Natural killer cell (primary cell): ENCODE results near the gene OXCT1. TPM values are rescaled to one million over a fixed set of nuclear protein-coding genes. Genes with fewer than 3 reads are reported as not detected.
"Not testable (repeated sequence)": the region's sequence is repeated elsewhere in the genome, so short reads cannot be mapped to it uniquely, and the experiment has no call there.

Experiments used
- ATAC-seq, 3 donors: fragments of 150-1000 bp in 2 of 3; fragments of 200-7000 bp in 1 of 3; cut with Tn5 transposase; 1 replicate in 1 of 3; 2 replicates in 2 of 3; pipeline ENCODE4 v1.10.0; 2021; ENCODE audit warnings: mild to moderate bottlenecking in 2 of 3, moderate library complexity in 2 of 3
- DNase-seq, 2 donors: peaks; one replicate each; pipeline versions ENCODE4 v3.0.0 to v3.0.0-alpha.2; 2013 to 2021; ENCODE audit warnings: mixed read lengths in 1 of 2
- H3K27ac ChIP-seq: one replicate; pipeline ENCODE4 v1.5.1; 2013; ENCODE audit warnings: mild to moderate bottlenecking, low read length
- H3K27me3 ChIP-seq: one replicate; pipeline ENCODE4 v1.6.1; 2013; ENCODE audit warnings: low read length; ENCODE audit not compliant: control insufficient read depth, insufficient read depth
- H3K36me3 ChIP-seq: one replicate; pipeline ENCODE4 v1.6.1; 2013; ENCODE audit warnings: low read length; ENCODE audit not compliant: control insufficient read depth, insufficient read depth
- H3K4me1 ChIP-seq: one replicate; pipeline ENCODE4 v1.6.1; 2013; ENCODE audit warnings: low read length; ENCODE audit not compliant: control insufficient read depth, insufficient read depth
- H3K4me3 ChIP-seq: one replicate; pipeline ENCODE4 v1.5.1; 2013; ENCODE audit warnings: low read length
- H3K9me3 ChIP-seq: one replicate; pipeline ENCODE4 v1.6.1; 2013; ENCODE audit warnings: low read length; ENCODE audit not compliant: control insufficient read depth, insufficient read depth
- H3K27ac Mint-ChIP-seq, 2 donors: one replicate each; pipeline ENCODE4 v1.8.0; 2022; ENCODE audit warnings: mild to moderate bottlenecking in 2 of 2, mixed read lengths in 2 of 2, moderate library complexity in 1 of 2
- H3K27me3 Mint-ChIP-seq, 2 donors: one replicate each; pipeline ENCODE4 v1.8.0; 2022; ENCODE audit warnings: low read depth in 2 of 2, mixed read lengths in 2 of 2
- H3K36me3 Mint-ChIP-seq: one replicate; pipeline ENCODE4 v1.8.0; 2022; ENCODE audit warnings: mixed read lengths
- H3K4me1 Mint-ChIP-seq, 2 donors: one replicate each; pipeline ENCODE4 v1.8.0; 2022; ENCODE audit warnings: mixed read lengths in 2 of 2
- H3K4me3 Mint-ChIP-seq: one replicate; pipeline ENCODE4 v1.8.0; 2022; ENCODE audit warnings: mild to moderate bottlenecking, moderate library complexity, mixed read lengths
- H3K9me3 Mint-ChIP-seq, 2 donors: one replicate each; pipeline ENCODE4 v1.8.0; 2022; ENCODE audit warnings: mixed read lengths in 2 of 2
- WGBS: methylation state at CpG from one replicate; pipeline ENCODE4 v1.1.7; 2013; ENCODE audit warnings: missing lambda C conversion rate; ENCODE audit not compliant: insufficient coverage; 5-methylcytosine and 5-hydroxymethylcytosine counted together
- intact Hi-C: fragments of 100-400 bp; cut with micrococcal nuclease; formaldehyde crosslinking; loops from one replicate; pipeline ENCODE4 v1.14.2; 2022
- total RNA-seq, 4 donors: library from RNA; stranded (reverse); fragments of 120-200 nt in 1 of 4; gene quantifications; one replicate each; pipeline versions ENCODE4 v1.2.3 to v1.2.4, GENCODE V29; 2013 to 2022
- TF ChIP-seq, protein P1 (sequence below): fragments of 200-600 bp; IDR thresholded peaks from one replicate; pipeline ENCODE4 v1.8.0; 2022; ENCODE audit warnings: antibody characterized with exemption

Gene OXCT1
- total RNA-seq, 3 donors from 2014 or later (not counting 1 experiment from before 2014, with no cell fraction given), result 17.1 to 19.9 (median 18.0) TPM

DNA sequence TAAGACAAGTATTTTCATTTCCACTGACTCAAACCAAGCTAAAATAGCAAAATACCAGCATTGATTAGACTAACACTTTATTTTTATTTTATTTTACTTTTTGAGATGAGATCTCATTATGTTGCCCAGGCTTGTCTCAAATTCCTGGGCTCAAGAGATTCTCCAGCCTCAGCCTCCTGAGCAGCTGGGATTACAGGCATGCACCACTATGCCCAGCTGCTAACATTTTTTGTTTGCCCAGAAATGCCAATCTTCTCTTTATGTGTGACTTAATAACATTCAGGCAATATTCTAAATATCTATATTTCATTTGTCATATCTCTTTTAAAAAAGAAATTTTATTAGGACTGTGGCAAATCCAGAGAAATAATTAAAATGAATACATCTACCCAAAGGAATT is 55.0 kb downstream of the OXCT1 start:
- no peak overlapping the region for H3K4me3 Mint-ChIP-seq
- Histone ChIP-seq H3K27me3 (no peaks in the 10 kb centered on the region), H3K4me3 (no peak overlapping the region), H3K27ac (no peak overlapping the region), H3K36me3 (no peaks in the 10 kb centered on the region), H3K4me1 (no peaks in the 10 kb centered on the region), H3K9me3 (no peaks in the 10 kb centered on the region)
- peaks cover 12 to 32% of the 10 kb centered on the region in 2 donors for H3K4me1 Mint-ChIP-seq
- no peaks in the 10 kb centered on the region for H3K36me3 Mint-ChIP-seq
- TF ChIP-seq, protein P1, sequence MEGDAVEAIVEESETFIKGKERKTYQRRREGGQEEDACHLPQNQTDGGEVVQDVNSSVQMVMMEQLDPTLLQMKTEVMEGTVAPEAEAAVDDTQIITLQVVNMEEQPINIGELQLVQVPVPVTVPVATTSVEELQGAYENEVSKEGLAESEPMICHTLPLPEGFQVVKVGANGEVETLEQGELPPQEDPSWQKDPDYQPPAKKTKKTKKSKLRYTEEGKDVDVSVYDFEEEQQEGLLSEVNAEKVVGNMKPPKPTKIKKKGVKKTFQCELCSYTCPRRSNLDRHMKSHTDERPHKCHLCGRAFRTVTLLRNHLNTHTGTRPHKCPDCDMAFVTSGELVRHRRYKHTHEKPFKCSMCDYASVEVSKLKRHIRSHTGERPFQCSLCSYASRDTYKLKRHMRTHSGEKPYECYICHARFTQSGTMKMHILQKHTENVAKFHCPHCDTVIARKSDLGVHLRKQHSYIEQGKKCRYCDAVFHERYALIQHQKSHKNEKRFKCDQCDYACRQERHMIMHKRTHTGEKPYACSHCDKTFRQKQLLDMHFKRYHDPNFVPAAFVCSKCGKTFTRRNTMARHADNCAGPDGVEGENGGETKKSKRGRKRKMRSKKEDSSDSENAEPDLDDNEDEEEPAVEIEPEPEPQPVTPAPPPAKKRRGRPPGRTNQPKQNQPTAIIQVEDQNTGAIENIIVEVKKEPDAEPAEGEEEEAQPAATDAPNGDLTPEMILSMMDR, result no peak
- H3K27me3 Mint-ChIP-seq, result no peaks in the 10 kb centered on the region
- H3K27ac Mint-ChIP-seq, result no peak overlapping the region
- no peak for DNase-seq
- no peak for ATAC-seq
- intact Hi-C loops, result no loop called here
- H3K9me3 Mint-ChIP-seq, result no peaks in the 10 kb centered on the region

DNA sequence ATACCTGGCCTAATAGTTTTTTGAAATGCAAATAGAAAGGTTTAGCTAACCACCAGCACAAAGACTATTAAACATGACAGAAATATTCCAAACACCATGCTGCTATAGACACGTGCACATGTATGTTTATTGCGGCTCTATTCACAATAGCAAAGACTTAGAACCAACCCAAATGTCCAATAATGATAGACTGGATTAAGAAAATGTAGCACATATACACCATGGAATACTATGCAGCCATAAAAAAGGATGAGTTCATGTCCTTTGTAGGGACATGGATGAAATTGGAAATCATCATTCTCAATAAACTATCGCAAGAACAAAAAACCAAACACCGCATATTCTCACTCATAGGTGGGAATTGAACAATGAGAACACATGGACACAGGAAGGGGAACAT is 55.9 kb downstream of the OXCT1 start:
- H3K4me3 ChIP-seq, DNase-seq, H3K27me3 ChIP-seq, H3K36me3 Mint-ChIP-seq, H3K9me3 Mint-ChIP-seq, H3K9me3 ChIP-seq, H3K36me3 ChIP-seq, H3K27ac Mint-ChIP-seq, ATAC-seq, intact Hi-C loops, H3K4me1 ChIP-seq, H3K4me3 Mint-ChIP-seq, H3K27me3 Mint-ChIP-seq, H3K27ac ChIP-seq: not testable (repeated sequence)
- peaks cover 21 to 38% of the 10 kb centered on the region in 2 donors for H3K4me1 Mint-ChIP-seq
- 100% methylated on average over 1 of the region's 4 CpGs for WGBS

DNA sequence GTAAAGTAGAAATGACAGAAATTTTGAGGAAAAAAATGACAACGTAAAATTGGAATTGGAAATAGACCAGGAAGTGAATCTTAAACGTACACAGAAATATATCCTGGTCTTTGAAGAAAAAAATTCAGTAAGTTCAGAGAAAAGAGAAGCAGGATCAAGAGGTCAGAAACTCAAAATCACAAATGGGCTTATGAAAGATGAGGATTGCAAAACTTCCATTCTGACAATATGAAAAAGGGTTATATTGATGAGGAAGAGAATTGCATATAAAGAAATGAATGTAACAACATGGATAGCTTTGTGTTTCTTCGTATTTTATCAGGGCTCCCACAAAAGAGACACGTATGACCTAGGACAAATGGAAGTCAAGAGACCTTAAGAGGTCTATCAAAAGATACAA is 58.1 kb downstream of the OXCT1 start:
- no peaks in the 10 kb centered on the region for H3K36me3 ChIP-seq
- DNase-seq (no peak), ATAC-seq (no peak)
- Mint-ChIP-seq H3K27me3 (no peaks in the 10 kb centered on the region), H3K9me3 (no peaks in the 10 kb centered on the region), H3K36me3 (no peaks in the 10 kb centered on the region), H3K4me1 (peaks cover 24 to 37% of the 10 kb centered on the region in 2 donors), H3K4me3 (no peak overlapping the region), H3K27ac (no peak overlapping the region)
- WGBS, result 94% methylated on average over 4 of the region's 4 CpGs
- H3K4me3 ChIP-seq, result no peak overlapping the region
- intact Hi-C loops, result no loop called here
- TF ChIP-seq, protein P1, result no peak
- H3K4me1 ChIP-seq, result no peaks in the 10 kb centered on the region
- H3K9me3 ChIP-seq, result no peaks in the 10 kb centered on the region
- no peak overlapping the region for H3K27ac ChIP-seq
- H3K27me3 ChIP-seq, result no peaks in the 10 kb centered on the region

DNA sequence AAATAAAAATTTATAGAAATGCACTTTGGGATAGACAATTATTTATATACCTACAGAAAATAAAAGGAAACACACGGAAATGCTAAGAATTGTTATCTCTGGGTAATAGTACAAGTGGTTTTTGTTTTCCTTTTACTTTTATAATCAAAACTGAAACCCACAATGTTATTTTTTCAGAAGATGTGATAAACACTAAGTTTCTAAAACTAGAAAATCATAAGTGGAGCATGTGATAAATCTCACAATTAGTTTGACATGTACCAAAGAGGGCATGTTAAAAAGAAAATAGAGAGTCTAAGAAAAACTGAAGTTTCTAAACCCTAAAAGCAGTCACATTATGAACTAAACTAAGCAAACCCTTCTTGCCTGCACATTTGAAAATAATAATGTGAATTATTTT is 61.1 kb downstream of the OXCT1 start:
- H3K27me3 Mint-ChIP-seq, result no peaks in the 10 kb centered on the region
- ATAC-seq (no peak), DNase-seq (no peak)
- intact Hi-C loops, result no loop called here
- H3K4me3 Mint-ChIP-seq, result no peak overlapping the region
- no CpG with 5 or more reads among the region's 1 CpG for WGBS
- no peak overlapping the region for H3K27ac ChIP-seq
- no peak overlapping the region for H3K4me3 ChIP-seq
- TF ChIP-seq, protein P1, result no peak
- H3K4me1 ChIP-seq, result no peaks in the 10 kb centered on the region
- H3K36me3 Mint-ChIP-seq, result peaks cover 22% of the 10 kb centered on the region
- no peaks in the 10 kb centered on the region for H3K9me3 Mint-ChIP-seq
- peaks cover 7% of the 10 kb centered on the region for H3K36me3 ChIP-seq
- H3K27ac Mint-ChIP-seq, result peak overlapping the region; percentile 2 to 46
- H3K27me3 ChIP-seq, result no peaks in the 10 kb centered on the region
- H3K4me1 Mint-ChIP-seq, result peaks cover 24 to 37% of the 10 kb centered on the region in 2 donors
- H3K9me3 ChIP-seq, result no peaks in the 10 kb centered on the region
